Endothelial cell of umbilical vein (primary cell): Measurements from ENCODE around the gene ZNF777. TPM values are rescaled to one million over a fixed set of nuclear protein-coding genes. Genes with fewer than 3 reads are reported as not detected.

Experiments
- BruUV-seq: library from RNA; stranded (reverse); fragments of 400-500 nt; replicated peaks from 2 replicates; lab custom pipeline; 2021; lab: Mats Ljungman, UMichigan
- CTCF ChIA-PET: fragments of 300-600, 350-600 bp; sonication (Branson Sonifier 250); formaldehyde crosslinking; loops from one replicate; lab custom pipeline; 2021; ENCODE audit warnings: antibody characterized with exemption, inconsistent platforms; lab: Charles Lee
- POLR2A ChIA-PET: fragments of 300-600, 350-600 bp; sonication (Branson Sonifier 250); formaldehyde crosslinking; loops from one replicate; lab custom pipeline; 2021; ENCODE audit warnings: antibody characterized with exemption, inconsistent platforms; lab: Charles Lee
- DNase-seq: peaks from one replicate; pipeline ENCODE4 v3.0.0-alpha.2; 2011; ENCODE audit warnings: low read depth, low spot score
- FAIRE-seq: peaks from 2 replicates; lab custom pipeline; 2011; peaks lifted over from hg19 to GRCh38; lab: Jason Lieb, UNC
- H2AFZ ChIP-seq: 2 replicates; pipeline ENCODE4 v1.6.0; 2012; ENCODE audit warnings: low read depth, low read length, control low read depth, inconsistent platforms
- H3K27ac ChIP-seq: 2 replicates; pipeline ENCODE4 v1.5.1; 2011; ENCODE audit warnings: low read depth, mild to moderate bottlenecking, control low read depth, low read length, moderate library complexity; ENCODE audit not compliant: insufficient read depth
- H3K27me3 ChIP-seq, 2 experiments: 2 replicates each; pipeline versions ENCODE4 v1.6.0 to v1.6.1; 2011; ENCODE audit warnings: low read length in 2 of 2, mixed read lengths in 1 of 2; ENCODE audit not compliant: control insufficient read depth in 2 of 2, insufficient read depth in 2 of 2
- H3K36me3 ChIP-seq, 2 experiments: 2 replicates in 1 of 2; 3 replicates in 1 of 2; pipeline ENCODE4 v1.5.1; 2011; ENCODE audit warnings: low read length in 2 of 2, mild to moderate bottlenecking in 1 of 2, moderate library complexity in 1 of 2; ENCODE audit not compliant: control insufficient read depth in 2 of 2, insufficient read depth in 2 of 2; ENCODE audit errors: extremely low read depth in 1 of 2
- H3K4me1 ChIP-seq: 3 replicates; pipeline ENCODE4 v1.5.1; 2011; ENCODE audit warnings: mild to moderate bottlenecking, low read length; ENCODE audit not compliant: control insufficient read depth, insufficient read depth; ENCODE audit errors: extremely low read depth
- H3K4me2 ChIP-seq: 2 replicates; pipeline ENCODE4 v1.6.1; 2011; ENCODE audit warnings: low read length, control low read depth, mixed read lengths; ENCODE audit not compliant: insufficient read depth
- H3K4me3 ChIP-seq, 3 experiments: fragments of 200-600 bp in 1 of 3; sonication (generic), shearing (Covaris generic) in 1 of 3; replicated peaks in 1 of 3; 2 replicates each; pipeline ENCODE4 v1.5.1; 2011 to 2016; ENCODE audit warnings: control low read depth in 3 of 3, low read length in 3 of 3, mild to moderate bottlenecking in 2 of 3, inconsistent platforms in 1 of 3, low read depth in 1 of 3, moderate library complexity in 1 of 3; ENCODE audit not compliant: insufficient read depth in 1 of 3
- H3K79me2 ChIP-seq: 2 replicates; pipeline ENCODE4 v1.6.0; 2012; ENCODE audit warnings: low read length, inconsistent platforms; ENCODE audit not compliant: control insufficient read depth, insufficient read depth
- H3K9ac ChIP-seq: replicated peaks from 2 replicates; pipeline ENCODE3; 2011; ENCODE audit warnings: low read length, control low read depth; ENCODE audit not compliant: insufficient read depth; ENCODE audit errors: extremely low read depth
- H3K9me1 ChIP-seq: replicated peaks from 3 replicates; pipeline ENCODE4 v1.6.0; 2011; ENCODE audit warnings: mild to moderate bottlenecking, low read length; ENCODE audit not compliant: control insufficient read depth, insufficient read depth; ENCODE audit errors: extremely low read depth
- H3K9me3 ChIP-seq: replicated peaks from 2 replicates; pipeline ENCODE4 v1.5.1; 2012; ENCODE audit warnings: low read length, inconsistent platforms; ENCODE audit not compliant: control insufficient read depth, insufficient read depth
- H4K20me1 ChIP-seq: replicated peaks from 2 replicates; pipeline ENCODE3; 2011; ENCODE audit warnings: mild to moderate bottlenecking, low read length; ENCODE audit not compliant: control insufficient read depth, insufficient read depth; ENCODE audit errors: extremely low read depth
- EZH2 ChIP-seq: IDR thresholded peaks from 2 replicates; pipeline ENCODE4 v1.6.1; 2012; ENCODE audit warnings: borderline replicate concordance, low read depth, mild to moderate bottlenecking, moderate library complexity, low read length, inconsistent platforms; ENCODE audit not compliant: severe bottlenecking
- FOS ChIP-seq: IDR thresholded peaks from 2 replicates; pipeline ENCODE4 v1.6.1; 2011; ENCODE audit warnings: mild to moderate bottlenecking, low read length, moderate library complexity, borderline replicate concordance; ENCODE audit not compliant: insufficient read depth
- GATA2 ChIP-seq: IDR thresholded peaks from 2 replicates; pipeline ENCODE4 v1.7.0; 2011; ENCODE audit warnings: low read depth, mild to moderate bottlenecking, moderate library complexity, mixed read lengths, low read length; ENCODE audit not compliant: insufficient read length, insufficient read depth
- JUN ChIP-seq: IDR thresholded peaks from 2 replicates; pipeline ENCODE4 v1.6.1; 2011; ENCODE audit warnings: borderline replicate concordance, low read depth; ENCODE audit not compliant: insufficient read length, insufficient read depth
- MYC ChIP-seq: IDR thresholded peaks from one replicate; pipeline ENCODE4 v1.6.1; 2011; ENCODE audit warnings: mild to moderate bottlenecking, low read depth, low read length
- POLR2A ChIP-seq: IDR thresholded peaks from 2 replicates; pipeline ENCODE4 v1.6.1; 2012; ENCODE audit warnings: low read depth, mild to moderate bottlenecking, control low read depth, low read length
- POLR2AphosphoS5 ChIP-seq: IDR thresholded peaks from 2 replicates; pipeline ENCODE4 v1.6.1; 2012; ENCODE audit warnings: low read depth, mild to moderate bottlenecking, control low read depth, low read length, moderate library complexity; ENCODE audit not compliant: insufficient read depth
- dilution Hi-C: fragments of 300-500 bp; cut with MboI; formaldehyde crosslinking; loops from one replicate; pipeline ENCODE4 v1.15.0; 2019; ENCODE audit warnings: low sequenced_read_pairs; ENCODE audit not compliant: extremely low pct_ligation_motif_present
- intact Hi-C: fragments of 100-400 bp; cut with micrococcal nuclease; formaldehyde crosslinking; loops from one replicate; pipeline ENCODE4 v1.10.0; 2022
- polyA plus RNA-seq, 4 experiments: library from polyadenylated mRNA; depleted of rRNA in 3 of 4; stranded (reverse) in 3 of 4; unstranded in 1 of 4; fragments of >200 nt; gene quantifications; 2 replicates each; pipeline versions ENCODE4 v1.2.1 to v1.2.3, GENCODE V29; 2011 to 2012; ENCODE audit warnings: missing spikeins in 1 of 4
- total RNA-seq: library from RNA; stranded (reverse); gene quantifications from 2 replicates; pipeline ENCODE4 v1.2.3, GENCODE V29; 2021
- TF ChIP-seq, protein P1 (sequence below): IDR thresholded peaks from 2 replicates; pipeline ENCODE4 v1.6.1; 2011; ENCODE audit not compliant: insufficient read depth, insufficient read length
- TF ChIP-seq, protein P2 (sequence below), 2 donors: IDR thresholded peaks; 1 replicate in 1 of 2; 2 replicates in 1 of 2; pipeline ENCODE4 v1.5.1; 2011; ENCODE audit warnings: low read length in 2 of 2, mild to moderate bottlenecking in 2 of 2, moderate library complexity in 2 of 2, control low read depth in 1 of 2, inconsistent platforms in 1 of 2, low read depth in 1 of 2; ENCODE audit not compliant: insufficient read depth in 1 of 2; ENCODE audit errors: extremely low read depth in 1 of 2

ZNF777 gene
- total and polyA plus RNA-seq, 2 donors (not counting 3 experiments of a cell fraction or from before 2014, with no cell fraction given), result 7.4 to 11.1 TPM

DNA sequence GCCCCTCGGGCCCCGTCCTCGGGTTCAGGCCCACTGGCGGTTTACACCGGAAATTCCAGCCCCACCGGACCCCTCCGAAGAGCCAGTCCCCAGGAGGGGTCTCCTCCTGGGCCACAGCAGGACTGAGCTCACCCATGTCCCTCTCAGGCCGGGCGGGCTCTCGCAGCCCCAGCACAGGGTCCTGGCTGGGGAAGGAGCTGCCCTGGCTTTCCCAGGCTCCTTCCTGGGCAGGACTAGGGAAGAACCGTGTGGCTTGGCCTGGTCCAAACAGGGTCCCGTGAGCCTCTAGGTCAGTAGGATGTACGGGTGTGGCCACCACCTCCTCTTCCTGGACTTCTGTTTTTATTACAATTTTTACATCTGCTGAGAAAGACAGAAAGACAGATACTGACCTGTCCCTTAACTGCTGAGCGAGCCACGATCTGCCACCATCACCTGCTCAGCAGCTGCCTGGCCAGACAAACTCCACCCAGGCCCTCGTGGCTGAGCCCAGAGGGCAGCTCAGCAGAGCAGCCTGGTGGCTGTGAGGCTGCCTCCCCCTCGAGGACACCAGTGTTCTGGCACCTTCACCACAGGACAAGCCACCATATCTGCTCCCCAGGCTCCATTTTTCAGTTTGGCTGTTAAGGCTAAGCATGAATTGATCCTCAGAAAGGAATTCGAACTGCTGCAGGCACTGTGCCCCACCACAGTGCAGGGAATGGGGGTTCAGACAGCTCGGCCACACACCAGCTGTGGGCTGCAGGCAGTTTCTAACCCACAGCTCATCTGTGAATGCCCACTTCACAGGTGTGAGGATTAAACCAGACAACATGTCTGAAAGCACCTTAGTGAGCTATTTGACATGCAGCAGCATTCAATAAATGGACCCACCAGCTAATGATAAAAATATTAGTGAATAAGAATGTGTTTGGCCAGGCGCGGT is 14.5 kb upstream of the ZNF777 start:
- CTCF ChIA-PET, result interaction anchor here (1.7 to 1.8 kb wide), 3 partner anchors 8 to 15 kb away, joined by 4 to 6 read pairs (median 6); partner anchors contain the start of gene ZNF777
- Histone ChIP-seq H4K20me1 (no peaks in the 10 kb centered on the region), H3K36me3 (peaks cover 0 to 28% of the 10 kb centered on the region in 2 experiments), H3K27me3 (no peaks in the 10 kb centered on the region), H3K4me3 (no peak overlapping the region), H3K4me1 (no peaks in the 10 kb centered on the region), H3K79me2 (peaks cover 3% of the 10 kb centered on the region), H3K27ac (no peak overlapping the region), H3K4me2 (no peak overlapping the region), H3K9me1 (no peaks in the 10 kb centered on the region), H2AFZ (no peak overlapping the region), H3K9ac (no peak overlapping the region), H3K9me3 (no peaks in the 10 kb centered on the region)
- no peak for FAIRE-seq
- intact Hi-C loops (no loop called here), dilution Hi-C loops (no loop called here)
- BruUV-seq, result no TSS peak
- TF ChIP-seq, protein P1, sequence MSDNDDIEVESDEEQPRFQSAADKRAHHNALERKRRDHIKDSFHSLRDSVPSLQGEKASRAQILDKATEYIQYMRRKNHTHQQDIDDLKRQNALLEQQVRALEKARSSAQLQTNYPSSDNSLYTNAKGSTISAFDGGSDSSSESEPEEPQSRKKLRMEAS, result no peak
- TF ChIP-seq EZH2 (no peak), JUN (no peak), GATA2 (no peak), FOS (no peak), POLR2A (no peak), MYC (no peak), POLR2AphosphoS5 (no peak)
- TF ChIP-seq, protein P2, sequence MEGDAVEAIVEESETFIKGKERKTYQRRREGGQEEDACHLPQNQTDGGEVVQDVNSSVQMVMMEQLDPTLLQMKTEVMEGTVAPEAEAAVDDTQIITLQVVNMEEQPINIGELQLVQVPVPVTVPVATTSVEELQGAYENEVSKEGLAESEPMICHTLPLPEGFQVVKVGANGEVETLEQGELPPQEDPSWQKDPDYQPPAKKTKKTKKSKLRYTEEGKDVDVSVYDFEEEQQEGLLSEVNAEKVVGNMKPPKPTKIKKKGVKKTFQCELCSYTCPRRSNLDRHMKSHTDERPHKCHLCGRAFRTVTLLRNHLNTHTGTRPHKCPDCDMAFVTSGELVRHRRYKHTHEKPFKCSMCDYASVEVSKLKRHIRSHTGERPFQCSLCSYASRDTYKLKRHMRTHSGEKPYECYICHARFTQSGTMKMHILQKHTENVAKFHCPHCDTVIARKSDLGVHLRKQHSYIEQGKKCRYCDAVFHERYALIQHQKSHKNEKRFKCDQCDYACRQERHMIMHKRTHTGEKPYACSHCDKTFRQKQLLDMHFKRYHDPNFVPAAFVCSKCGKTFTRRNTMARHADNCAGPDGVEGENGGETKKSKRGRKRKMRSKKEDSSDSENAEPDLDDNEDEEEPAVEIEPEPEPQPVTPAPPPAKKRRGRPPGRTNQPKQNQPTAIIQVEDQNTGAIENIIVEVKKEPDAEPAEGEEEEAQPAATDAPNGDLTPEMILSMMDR (IDR thresholded peaks at IDR 0.05; ENCODE audit: extremely low read depth in 1 of 2, insufficient read depth in 1 of 2, low read depth in 1 of 2, low read length in 2 of 2), result no peak
- DNase-seq, result no peak
- POLR2A ChIA-PET, result no interaction called here
